ENCODE data around the gene KIF5A.

KIF5A gene

DNA sequence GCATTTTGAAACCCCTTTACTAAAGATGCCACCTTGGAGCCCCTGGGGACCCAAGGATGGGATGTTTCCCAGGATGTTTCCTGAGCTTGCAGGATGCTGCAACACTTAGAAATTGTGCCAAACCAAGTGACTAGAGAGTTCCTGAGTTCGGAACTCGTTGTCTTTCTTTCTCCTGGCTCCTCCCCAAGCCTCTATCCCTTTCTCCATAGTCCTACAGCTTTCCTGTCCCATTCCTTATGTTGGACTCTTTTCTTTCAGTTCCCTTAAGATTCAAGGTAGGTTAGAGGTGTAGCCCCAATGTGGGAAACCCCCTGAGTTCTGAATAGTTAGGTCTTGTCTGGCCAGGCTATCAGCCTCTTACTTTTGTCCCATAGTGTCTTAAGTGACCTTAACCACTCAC, 1.4 kb upstream of the KIF5A start:
- DNase-seq = no peak
- in situ Hi-C loops (cut with HindIII; ENCODE audit: low pct_ligation_motif_present, low sequenced_read_pairs) = no loop called here
- H3K36me3 ChIP-seq (replicated peaks) = no peaks in the 10 kb centered on the region
- H3K27me3 ChIP-seq (replicated peaks) = peaks cover 9% of the 10 kb centered on the region
- no peak overlapping the region for H3K27ac ChIP-seq
- TF ChIP-seq, protein P1, sequence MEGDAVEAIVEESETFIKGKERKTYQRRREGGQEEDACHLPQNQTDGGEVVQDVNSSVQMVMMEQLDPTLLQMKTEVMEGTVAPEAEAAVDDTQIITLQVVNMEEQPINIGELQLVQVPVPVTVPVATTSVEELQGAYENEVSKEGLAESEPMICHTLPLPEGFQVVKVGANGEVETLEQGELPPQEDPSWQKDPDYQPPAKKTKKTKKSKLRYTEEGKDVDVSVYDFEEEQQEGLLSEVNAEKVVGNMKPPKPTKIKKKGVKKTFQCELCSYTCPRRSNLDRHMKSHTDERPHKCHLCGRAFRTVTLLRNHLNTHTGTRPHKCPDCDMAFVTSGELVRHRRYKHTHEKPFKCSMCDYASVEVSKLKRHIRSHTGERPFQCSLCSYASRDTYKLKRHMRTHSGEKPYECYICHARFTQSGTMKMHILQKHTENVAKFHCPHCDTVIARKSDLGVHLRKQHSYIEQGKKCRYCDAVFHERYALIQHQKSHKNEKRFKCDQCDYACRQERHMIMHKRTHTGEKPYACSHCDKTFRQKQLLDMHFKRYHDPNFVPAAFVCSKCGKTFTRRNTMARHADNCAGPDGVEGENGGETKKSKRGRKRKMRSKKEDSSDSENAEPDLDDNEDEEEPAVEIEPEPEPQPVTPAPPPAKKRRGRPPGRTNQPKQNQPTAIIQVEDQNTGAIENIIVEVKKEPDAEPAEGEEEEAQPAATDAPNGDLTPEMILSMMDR (IDR thresholded peaks at IDR 0.05; ENCODE audit: low read depth, low read length, missing control alignments) = no peak
- no peak overlapping the region for H3K4me3 ChIP-seq (ENCODE audit: low read depth, low read length)

DNA sequence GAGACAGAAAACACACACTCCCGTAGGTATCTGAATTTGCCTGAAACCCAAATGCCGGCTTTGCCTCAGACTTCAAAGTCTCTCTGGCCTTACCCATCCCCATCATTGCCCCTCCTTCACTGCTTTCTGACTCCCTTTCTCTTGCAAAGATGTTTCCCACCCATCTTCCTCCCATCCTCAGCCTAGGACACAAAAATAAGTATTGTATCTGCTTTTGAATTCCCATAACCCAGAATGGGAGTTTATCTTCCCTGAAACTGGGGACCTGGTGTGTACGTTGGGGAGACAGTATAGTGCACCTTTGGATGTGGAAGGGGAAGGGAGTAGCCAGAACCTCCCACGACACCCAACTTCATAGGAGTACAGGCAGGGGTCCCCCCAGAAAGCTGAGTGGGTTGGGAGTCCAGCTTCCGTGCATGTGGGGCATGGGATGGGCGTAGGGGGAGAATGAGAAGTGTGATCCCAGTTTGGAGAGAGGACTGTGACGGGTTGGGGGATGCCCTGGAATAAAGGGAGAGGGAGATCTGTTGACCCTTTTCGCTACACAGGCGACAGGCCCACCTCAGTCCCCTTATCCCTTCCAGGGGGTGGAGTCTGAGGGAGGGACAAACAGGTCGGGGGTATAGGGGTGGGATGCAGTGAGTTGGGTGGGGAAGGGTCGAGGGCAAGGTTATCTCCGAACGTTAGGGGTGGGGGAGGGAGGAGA, 488 bp upstream of the KIF5A start:
- H3K36me3 ChIP-seq (replicated peaks) = no peaks in the 10 kb centered on the region
- no peak for DNase-seq
- in situ Hi-C loops (cut with HindIII; ENCODE audit: low pct_ligation_motif_present, low sequenced_read_pairs) = no loop called here
- H3K27me3 ChIP-seq (replicated peaks) = peaks cover 9% of the 10 kb centered on the region
- TF ChIP-seq, protein P1 (IDR thresholded peaks at IDR 0.05; ENCODE audit: low read depth, low read length, missing control alignments) = no peak
- peak overlapping the region; percentile 59 for H3K4me3 ChIP-seq (ENCODE audit: low read depth, low read length)
- H3K27ac ChIP-seq = no peak overlapping the region

DNA sequence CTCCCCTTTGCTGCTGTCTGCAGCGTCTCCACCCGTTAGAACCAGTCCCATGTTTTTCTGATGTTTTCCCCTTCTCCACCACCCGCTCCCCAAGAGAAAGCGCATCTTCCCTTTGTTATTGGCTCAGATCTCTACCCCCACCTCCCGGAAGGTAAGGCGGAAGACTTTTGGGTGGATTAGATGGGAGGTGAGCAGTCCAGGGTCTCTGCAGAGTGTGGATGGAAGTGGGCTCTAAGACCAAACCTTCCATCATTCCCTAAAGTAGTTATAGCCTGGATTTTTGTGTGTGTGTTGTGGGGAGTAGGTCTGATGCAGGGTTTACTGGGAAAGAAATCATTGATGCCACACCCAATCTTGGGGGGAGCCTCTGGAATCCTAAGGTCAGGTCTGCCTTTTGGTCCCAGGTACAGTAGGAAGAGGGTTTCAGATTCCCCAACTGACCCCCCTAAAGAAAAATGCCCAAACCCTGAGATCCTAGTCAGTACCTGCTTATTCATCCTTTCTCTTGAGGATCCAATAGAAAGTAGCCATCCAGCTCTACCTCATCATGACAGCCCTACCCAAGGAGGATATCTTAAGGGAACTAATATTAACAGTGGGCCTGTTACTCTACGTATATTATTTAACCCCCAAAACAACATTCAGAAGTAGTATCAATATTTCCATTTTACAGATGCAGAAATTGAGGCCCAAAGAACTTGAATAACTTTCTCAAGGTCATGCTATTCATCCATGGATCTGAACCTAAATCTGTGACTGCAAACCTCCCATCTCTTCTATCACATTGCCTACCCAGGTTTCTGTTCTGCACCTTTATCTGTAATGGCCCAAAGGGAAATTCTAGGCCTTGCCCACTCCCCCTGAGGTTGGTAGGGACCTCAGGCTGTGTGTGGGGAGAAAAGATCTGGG, 1.1 kb downstream of the KIF5A start:
- peaks cover 9% of the 10 kb centered on the region for H3K27me3 ChIP-seq (replicated peaks)
- no peaks in the 10 kb centered on the region for H3K36me3 ChIP-seq (replicated peaks)
- peak overlapping the region; percentile 59 for H3K4me3 ChIP-seq (ENCODE audit: low read depth, low read length)
- in situ Hi-C loops (cut with HindIII; ENCODE audit: low pct_ligation_motif_present, low sequenced_read_pairs) = no loop called here
- TF ChIP-seq, protein P1 (IDR thresholded peaks at IDR 0.05; ENCODE audit: low read depth, low read length, missing control alignments) = no peak
- H3K27ac ChIP-seq = no peak overlapping the region
- no peak for DNase-seq

DNA sequence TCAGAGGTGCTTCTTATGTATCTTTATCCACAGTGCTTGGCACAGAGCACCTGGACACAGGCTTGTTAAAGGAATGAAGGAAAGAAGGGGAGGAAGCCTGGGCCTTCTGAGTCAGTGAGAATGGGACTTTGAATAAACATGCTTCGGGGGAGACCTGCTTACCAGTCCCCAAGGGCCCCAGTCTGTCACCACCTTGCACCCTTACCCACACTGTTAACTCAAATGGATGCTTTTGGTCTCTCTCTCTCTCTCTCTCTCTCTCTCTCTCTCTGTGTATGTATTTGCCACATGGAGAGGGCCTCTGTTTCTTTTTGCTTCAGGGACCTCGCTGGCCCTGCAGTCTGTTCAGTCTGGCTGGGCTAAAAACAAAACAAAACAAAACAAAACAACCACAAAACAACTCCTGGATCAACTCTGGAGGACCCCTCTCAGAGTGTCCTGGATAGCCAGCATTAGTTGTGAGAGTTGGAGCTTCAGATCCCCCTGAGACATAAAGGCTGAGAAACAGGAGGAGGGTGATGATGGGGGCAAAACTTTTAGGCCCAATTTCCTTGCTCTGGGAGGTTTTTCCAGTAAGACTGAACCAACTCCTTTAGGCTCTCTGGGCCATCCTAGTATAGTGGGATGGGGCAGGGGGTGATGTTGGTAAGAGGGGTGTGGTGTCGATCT, 1.9 kb downstream of the KIF5A start:
- H3K27me3 ChIP-seq (replicated peaks) = peaks cover 9% of the 10 kb centered on the region
- no peak for DNase-seq
- no peaks in the 10 kb centered on the region for H3K36me3 ChIP-seq (replicated peaks)
- no peak overlapping the region for H3K4me3 ChIP-seq (ENCODE audit: low read depth, low read length)
- in situ Hi-C loops (cut with HindIII; ENCODE audit: low pct_ligation_motif_present, low sequenced_read_pairs) = no loop called here
- H3K27ac ChIP-seq = no peak overlapping the region
- TF ChIP-seq, protein P1 (IDR thresholded peaks at IDR 0.05; ENCODE audit: low read depth, low read length, missing control alignments) = no peak

DNA sequence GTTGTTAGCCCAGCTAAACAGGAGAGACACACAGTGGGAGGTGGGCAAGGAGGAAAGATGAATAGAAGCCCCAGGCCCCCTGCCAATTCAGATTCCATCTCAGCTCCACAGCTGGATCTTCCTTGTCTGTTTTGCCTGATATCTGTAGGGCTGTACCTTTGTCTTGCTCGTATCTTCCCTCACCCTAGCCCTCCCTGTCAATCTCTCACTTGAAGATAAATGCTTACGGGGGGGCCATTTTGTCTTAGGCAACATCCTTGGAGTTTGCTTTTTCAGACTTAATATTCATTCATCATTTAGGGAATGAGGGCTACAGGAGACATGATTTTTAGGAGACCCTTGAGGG, 2.4 kb downstream of the KIF5A start:
- no peak overlapping the region for H3K27ac ChIP-seq
- peaks cover 9% of the 10 kb centered on the region for H3K27me3 ChIP-seq (replicated peaks)
- DNase-seq = no peak
- TF ChIP-seq, protein P1 (IDR thresholded peaks at IDR 0.05; ENCODE audit: low read depth, low read length, missing control alignments) = no peak
- no peak overlapping the region for H3K4me3 ChIP-seq (ENCODE audit: low read depth, low read length)
- H3K36me3 ChIP-seq (replicated peaks) = no peaks in the 10 kb centered on the region
- in situ Hi-C loops (cut with HindIII; ENCODE audit: low pct_ligation_motif_present, low sequenced_read_pairs) = no loop called here
